Right renal cortex interstitium (tissue), 3 donors: ENCODE measurements around the gene SH3YL1. TPM values are rescaled to one million over a fixed set of nuclear protein-coding genes. Genes with fewer than 3 reads are reported as not detected.

Experiments
- DNase-seq, 3 donors: peaks; one replicate each; pipeline ENCODE4 v3.0.0-alpha.2; 2013; ENCODE audit warnings: low read depth in 3 of 3, low spot score in 2 of 3
- polyA plus RNA-seq, 3 donors: library from polyadenylated mRNA; unstranded; fragments of 120-200 nt; gene quantifications; one replicate each; pipeline ENCODE4 v1.2.1, GENCODE V29; 2013; ENCODE audit not compliant: insufficient read length in 3 of 3

SH3YL1 gene
- polyA plus RNA-seq, 3 donors = 74.1 to 89.9 (median 87.0) TPM

- DNase-seq = no peak
These were observed 4.0 kb downstream of the SH3YL1 start for GRCh38 chr2:259789-260331.

- no peak for DNase-seq
These were observed 4.9 kb downstream of the SH3YL1 start for GRCh38 chr2:258933-259332.

- DNase-seq = no peak
These were observed 6.0 kb downstream of the SH3YL1 start for GRCh38 chr2:257842-258241.

DNA sequence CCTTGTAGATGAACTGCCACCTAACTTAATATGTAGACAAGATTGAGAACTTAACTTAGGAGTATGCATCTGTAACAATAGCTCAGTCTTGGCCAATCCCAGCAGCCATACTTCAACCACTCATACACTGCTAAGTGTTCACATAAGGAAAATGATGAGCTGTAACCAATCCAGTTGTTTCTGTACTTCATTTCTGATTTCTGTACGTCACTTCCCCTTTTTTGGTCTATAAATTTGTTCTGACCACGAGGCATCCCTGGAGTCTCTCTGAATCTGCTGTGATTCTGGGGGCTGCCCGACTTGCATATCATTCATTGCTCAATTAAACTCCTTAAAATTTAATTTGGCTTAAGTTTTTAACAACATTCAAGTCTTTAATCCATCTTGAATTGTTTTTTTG is 6.4 kb downstream of the SH3YL1 start:
- no peak for DNase-seq

GRCh38 chr2:256094-256493 is 7.7 kb downstream of the SH3YL1 start:
- DNase-seq = no peak

DNA sequence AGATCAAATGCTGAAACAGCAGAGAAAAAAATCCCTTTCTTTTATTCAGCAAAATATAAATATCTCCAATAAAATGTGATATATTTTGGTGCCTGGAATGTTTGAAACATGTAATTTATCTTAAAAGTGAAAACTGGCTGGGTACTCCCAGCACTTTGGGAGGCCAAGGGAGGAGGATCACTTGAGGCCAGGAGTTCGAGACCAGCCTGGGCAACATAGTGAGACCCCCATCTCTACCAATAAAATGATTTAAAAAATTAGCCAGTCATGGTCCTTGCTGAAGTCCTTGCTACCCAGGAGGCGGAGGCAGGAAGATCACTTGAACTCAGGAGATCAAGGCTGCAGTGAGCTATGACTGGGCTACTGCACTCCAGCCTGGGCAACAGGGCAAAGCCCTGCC is 8.6 kb downstream of the SH3YL1 start:
- no peak for DNase-seq

GRCh38 chr2:254241-254640 is 9.6 kb downstream of the SH3YL1 start:
- DNase-seq = no peak

GRCh38 chr2:253202-253638 is 10.6 kb downstream of the SH3YL1 start:
- DNase-seq = no peak

DNA sequence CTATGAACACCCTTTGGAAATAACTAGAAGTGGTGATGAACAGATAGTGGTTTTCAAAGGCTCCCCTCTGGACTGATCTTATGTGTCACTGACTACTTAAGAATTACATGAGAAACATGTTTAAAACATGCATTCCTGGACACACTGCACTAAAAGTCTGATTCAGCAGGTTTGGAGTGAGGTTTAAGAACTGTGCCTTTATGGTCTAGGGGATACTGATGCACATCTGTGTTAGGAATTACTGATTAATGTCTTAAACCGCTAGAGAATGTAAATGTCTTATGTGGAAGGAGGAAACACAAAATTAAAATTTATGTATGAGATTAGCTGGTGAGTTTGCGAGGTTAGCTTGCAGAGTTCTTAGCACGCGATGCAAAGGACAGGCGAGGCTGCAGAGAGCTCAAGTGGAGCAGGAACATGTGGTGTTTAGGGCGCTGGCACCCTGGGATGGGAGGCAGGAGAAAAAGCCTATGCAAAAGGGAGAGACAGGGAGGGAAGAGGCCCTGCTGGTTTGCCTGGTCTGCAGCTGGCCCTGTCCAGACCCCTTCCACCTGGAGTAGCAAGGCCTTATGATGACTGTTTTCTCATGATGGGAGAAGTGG is 11.7 kb downstream of the SH3YL1 start:
- no peak for DNase-seq

- DNase-seq = no peak
These were observed 14.2 kb downstream of the SH3YL1 start for GRCh38 chr2:249538-250042.

DNA sequence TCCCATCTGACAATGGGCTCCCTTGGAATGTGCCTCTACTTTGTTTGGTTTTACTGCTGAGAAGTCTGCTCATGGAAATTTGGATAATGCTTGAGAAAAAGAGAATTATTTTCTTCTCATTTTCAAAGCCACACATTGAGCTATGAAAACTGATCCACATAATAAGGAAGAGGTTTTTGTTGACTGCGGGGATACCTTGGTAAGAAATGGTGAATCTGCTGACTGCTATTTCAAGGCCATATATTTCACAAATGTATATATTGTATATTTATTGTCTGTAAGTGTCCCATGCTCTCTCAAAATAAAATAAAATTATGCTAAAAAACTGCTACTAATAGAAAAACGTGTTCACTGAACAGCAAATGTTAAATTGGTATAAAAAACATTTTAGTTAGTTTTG is 15.1 kb downstream of the SH3YL1 start:
- no peak for DNase-seq

GRCh38 chr2:246489-247144 is 17.2 kb downstream of the SH3YL1 start:
- DNase-seq = no peak

DNA sequence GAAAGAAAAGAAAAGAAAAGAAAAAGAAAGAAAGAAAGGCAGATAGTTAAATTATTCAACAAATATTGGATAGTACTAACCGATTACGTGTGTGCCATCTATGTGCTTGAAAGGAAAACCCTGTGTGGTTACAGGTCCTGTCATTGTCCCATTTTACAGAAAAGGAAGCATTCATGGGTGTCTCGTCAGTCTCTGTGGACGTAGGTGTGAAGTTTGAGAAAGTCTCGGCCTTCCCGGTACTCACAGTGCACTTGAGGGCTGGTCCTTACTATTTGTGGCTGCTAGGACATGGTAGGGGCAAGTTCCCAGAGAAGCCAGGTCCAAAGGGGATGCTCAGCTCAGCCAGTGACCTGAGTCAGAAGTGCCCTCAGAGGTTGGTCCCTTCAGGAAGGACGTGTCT is 19.3 kb downstream of the SH3YL1 start:
- DNase-seq = no peak

- no peak for DNase-seq
These were observed 25.0 kb downstream of the SH3YL1 start for GRCh38 chr2:238869-239268.

- no peak for DNase-seq
These were observed 25.4 kb downstream of the SH3YL1 start for GRCh38 chr2:238431-238830.

- DNase-seq = no peak
These were observed 26.0 kb downstream of the SH3YL1 start for GRCh38 chr2:237878-238277.

DNA sequence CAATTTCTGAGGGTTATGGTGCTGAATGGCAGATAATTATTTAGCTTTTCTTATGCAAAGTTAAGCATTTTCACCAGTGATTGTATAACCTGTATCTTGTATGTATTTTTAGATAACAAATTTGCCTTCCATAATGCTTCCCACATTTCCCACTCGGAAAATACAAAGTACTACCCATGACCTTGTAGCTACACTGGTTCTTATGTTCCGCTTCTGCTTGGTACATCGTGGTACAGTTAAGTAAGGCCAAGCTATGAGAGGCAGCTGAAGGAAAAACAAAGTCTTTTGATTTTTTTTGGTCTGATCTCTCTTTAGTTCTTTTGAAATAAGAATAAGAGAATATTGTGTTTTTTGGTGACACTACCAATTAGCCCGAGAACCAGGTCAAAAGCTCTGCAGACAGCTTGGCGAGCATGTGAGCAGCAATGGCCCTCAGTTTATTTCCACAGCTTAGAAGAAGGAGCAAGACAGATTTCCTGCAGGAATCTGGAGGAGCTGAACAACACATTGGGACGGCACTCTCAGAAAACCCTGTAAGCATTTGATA is 26.8 kb downstream of the SH3YL1 start:
- no peak for DNase-seq

- DNase-seq = no peak
These were observed 29.4 kb downstream of the SH3YL1 start for GRCh38 chr2:234421-234820.

DNA sequence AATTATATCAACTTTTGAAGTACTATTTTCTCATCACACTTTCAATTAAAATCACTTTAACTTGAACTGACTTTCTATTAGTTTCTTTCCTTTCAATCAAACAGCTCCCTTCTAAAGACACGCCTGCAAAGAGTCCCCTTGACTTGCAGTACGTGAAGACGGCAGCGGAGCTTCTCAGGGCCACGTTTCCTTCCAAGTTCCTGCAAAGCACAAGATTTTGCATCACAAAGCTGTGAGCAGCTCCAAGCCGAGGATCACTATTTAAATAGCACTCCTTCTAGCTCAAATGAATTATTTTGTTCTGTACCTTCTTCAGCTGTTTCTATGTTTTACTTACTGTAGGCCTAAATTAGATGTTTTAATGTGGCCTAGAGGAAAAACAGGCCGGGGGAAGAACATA is 30.8 kb downstream of the SH3YL1 start:
- DNase-seq = no peak

DNA sequence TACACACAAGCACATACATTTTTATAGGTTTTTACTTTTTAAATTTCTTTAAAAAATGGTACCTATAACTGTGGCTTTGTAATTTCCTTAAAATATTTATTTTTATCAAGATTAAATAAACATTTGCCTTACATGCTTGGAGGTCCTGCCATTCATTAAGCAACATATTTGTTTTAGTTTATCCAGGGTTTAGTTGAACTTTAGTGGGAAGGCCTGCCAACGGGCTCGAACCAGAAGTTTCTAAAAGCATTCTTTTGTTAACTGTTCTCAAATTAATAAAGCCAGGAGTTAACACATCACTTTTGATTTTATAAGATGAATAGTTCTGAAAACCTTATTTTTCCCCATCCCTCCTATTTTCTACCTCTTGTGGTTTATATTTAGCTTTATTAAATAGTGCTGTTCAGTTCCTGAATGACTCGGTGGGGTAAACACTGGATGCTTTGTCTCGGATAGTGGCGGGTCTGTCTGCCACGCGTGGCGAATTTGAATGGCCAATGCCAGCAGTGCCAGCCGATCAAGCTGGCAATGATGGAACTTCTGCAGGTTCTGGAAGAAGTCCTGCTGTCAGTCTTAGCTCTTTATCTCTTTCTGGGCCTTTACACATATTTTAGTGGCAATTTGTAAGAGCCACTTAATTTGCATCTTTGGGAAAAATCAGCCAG is 32.2 kb downstream of the SH3YL1 start:
- DNase-seq = no peak

GRCh38 chr2:228518-229278 is 35.1 kb downstream of the SH3YL1 start:
- DNase-seq = no peak
